IMR-90 (cell line): ENCODE results near the gene OR4C5. TPM values are rescaled to one million over a fixed set of nuclear protein-coding genes. Genes with fewer than 3 reads are reported as not detected.
"Not testable (repeated sequence)": the region's sequence is repeated elsewhere in the genome, so short reads cannot be mapped to it uniquely, and the experiment has no call there.

ENCODE experiments used
- ATAC-seq: fragments of 200-7000 bp; cut with Tn5 transposase; 2 replicates; pipeline ENCODE4 v1.9.1; 2020; ENCODE audit warnings: low read depth, mild to moderate bottlenecking, moderate library complexity
- BruUV-seq: library from RNA; stranded (reverse); fragments of 400-500 nt; replicated peaks from 2 replicates; lab custom pipeline; 2021; lab: Mats Ljungman, UMichigan
- CTCF ChIA-PET: fragments of 300-600 bp; formaldehyde crosslinking; extraction: SDS; loops from one replicate; lab custom pipeline; 2021; ENCODE audit warnings: antibody characterized with exemption; lab: Yijun Ruan, JAX
- POLR2A ChIA-PET: fragments of 300-600 bp; sonication (Branson Sonifier 250); formaldehyde crosslinking; loops from one replicate; lab custom pipeline; 2022; ENCODE audit warnings: antibody characterized with exemption; ENCODE audit not compliant: unreplicated experiment; lab: Charles Lee
- DNase-seq: peaks from one replicate; pipeline ENCODE4 v3.0.0; 2013
- H2AFZ ChIP-seq: replicated peaks from 2 replicates; pipeline ENCODE3; 2013; ENCODE audit warnings: low read length, mild to moderate bottlenecking; ENCODE audit not compliant: poor library complexity
- H2AK5ac ChIP-seq: 2 replicates; pipeline ENCODE4 v1.6.1; 2013; ENCODE audit warnings: low read depth, low read length, inconsistent platforms
- H2AK9ac ChIP-seq: replicated peaks from 2 replicates; pipeline ENCODE3; 2013; ENCODE audit warnings: mild to moderate bottlenecking, low read depth, low read length, moderate library complexity; ENCODE audit not compliant: poor library complexity
- H2BK120ac ChIP-seq: 2 replicates; pipeline ENCODE4 v1.6.1; 2013; ENCODE audit warnings: low read depth, low read length, inconsistent platforms
- H2BK15ac ChIP-seq: 3 replicates; pipeline ENCODE4 v1.6.1; 2013; ENCODE audit warnings: low read depth, low read length, inconsistent platforms
- H2BK20ac ChIP-seq: 2 replicates; pipeline ENCODE4 v1.6.1; 2013; ENCODE audit warnings: low read depth, mild to moderate bottlenecking, inconsistent platforms, low read length, moderate library complexity
- H2BK5ac ChIP-seq: 2 replicates; pipeline ENCODE4 v1.6.1; 2013; ENCODE audit warnings: mild to moderate bottlenecking, low read depth, low read length, inconsistent platforms; ENCODE audit not compliant: poor library complexity, severe bottlenecking
- H3K14ac ChIP-seq: replicated peaks from 2 replicates; pipeline ENCODE4 v1.6.1; 2013; ENCODE audit warnings: low read depth, low read length, inconsistent platforms
- H3K18ac ChIP-seq: 2 replicates; pipeline ENCODE4 v1.6.1; 2013; ENCODE audit warnings: low read depth, low read length, control low read depth
- H3K23ac ChIP-seq: 2 replicates; pipeline ENCODE4 v1.6.1; 2013; ENCODE audit warnings: low read depth, low read length, inconsistent platforms
- H3K27ac ChIP-seq: 2 replicates; pipeline ENCODE4 v1.5.1; 2013; ENCODE audit warnings: mild to moderate bottlenecking, control low read depth, low read length; ENCODE audit not compliant: insufficient read depth
- H3K27me3 ChIP-seq: 2 replicates; pipeline ENCODE4 v1.6.1; 2013; ENCODE audit warnings: low read length; ENCODE audit not compliant: control insufficient read depth, insufficient read depth
- H3K36me3 ChIP-seq: 2 replicates; pipeline ENCODE4 v1.6.1; 2013; ENCODE audit warnings: low read length, mixed read lengths; ENCODE audit not compliant: control insufficient read depth, insufficient read depth
- H3K4ac ChIP-seq: 2 replicates; pipeline ENCODE4 v1.6.1; 2013; ENCODE audit warnings: low read depth, low read length, inconsistent platforms
- H3K4me1 ChIP-seq: 2 replicates; pipeline ENCODE4 v1.6.1; 2013; ENCODE audit warnings: low read length, mixed read lengths; ENCODE audit not compliant: control insufficient read depth, insufficient read depth
- H3K4me2 ChIP-seq: 2 replicates; pipeline ENCODE4 v1.6.1; 2013; ENCODE audit warnings: low read depth, mild to moderate bottlenecking, control low read depth, low read length, moderate library complexity
- H3K4me3 ChIP-seq: 2 replicates; pipeline ENCODE4 v1.5.1; 2013; ENCODE audit warnings: low read depth, mild to moderate bottlenecking, control low read depth, low read length, moderate library complexity; ENCODE audit not compliant: insufficient read depth
- H3K56ac ChIP-seq: 2 replicates; pipeline ENCODE4 v1.6.1; 2013; ENCODE audit warnings: low read length, inconsistent platforms; ENCODE audit not compliant: insufficient read depth; ENCODE audit errors: extremely low read depth
- H3K79me1 ChIP-seq, 2 experiments: 2 replicates each; pipeline ENCODE4 v1.6.1; 2013; ENCODE audit warnings: low read length in 2 of 2, inconsistent platforms in 1 of 2, low read depth in 1 of 2
- H3K9ac ChIP-seq: 2 replicates; pipeline ENCODE4 v1.6.1; 2013; ENCODE audit warnings: low read depth, low read length, control low read depth
- H3K9me1 ChIP-seq: 2 replicates; pipeline ENCODE4 v1.6.1; 2013; ENCODE audit warnings: low read length, inconsistent platforms; ENCODE audit not compliant: insufficient read depth
- H3K9me3 ChIP-seq: 2 replicates; pipeline ENCODE4 v1.6.1; 2013; ENCODE audit warnings: low read length; ENCODE audit not compliant: control insufficient read depth, insufficient read depth
- H4K20me1 ChIP-seq: 2 replicates; pipeline ENCODE4 v1.6.1; 2013; ENCODE audit warnings: low read length, inconsistent platforms; ENCODE audit not compliant: insufficient read depth
- H4K5ac ChIP-seq: 2 replicates; pipeline ENCODE4 v1.6.1; 2013; ENCODE audit warnings: mild to moderate bottlenecking, low read depth, low read length, control low read depth
- H4K8ac ChIP-seq, 2 experiments: 2 replicates each; pipeline ENCODE4 v1.6.1; 2013; ENCODE audit warnings: low read depth in 2 of 2, low read length in 2 of 2, control low read depth in 1 of 2, inconsistent platforms in 1 of 2
- H4K91ac ChIP-seq: 2 replicates; pipeline ENCODE4 v1.6.1; 2013; ENCODE audit warnings: low read depth, low read length, inconsistent platforms; ENCODE audit not compliant: insufficient read depth
- MAFK ChIP-seq: IDR thresholded peaks from 2 replicates; pipeline ENCODE4 v1.6.1; 2012; ENCODE audit warnings: low read depth, low read length, improper control_type of control experiment
- RCOR1 ChIP-seq: IDR thresholded peaks from 2 replicates; pipeline ENCODE4 v1.6.1; 2012; ENCODE audit warnings: mild to moderate bottlenecking, low read length, improper control_type of control experiment; ENCODE audit not compliant: insufficient replicate concordance
- WGBS, 2 experiments: methylation state at CpG; one replicate each; pipeline versions ENCODE4 v1.1.5 to v1.1.7; 2013; ENCODE audit warnings: missing lambda C conversion rate in 2 of 2; ENCODE audit not compliant: insufficient read length in 1 of 2; ENCODE audit errors: extremely low coverage in 2 of 2; 5-methylcytosine and 5-hydroxymethylcytosine counted together
- dilution Hi-C: fragments of 300-500 bp; cut with HindIII; formaldehyde crosslinking; loops from one replicate; pipeline ENCODE4 v1.14.3; 2018; ENCODE audit warnings: low sequenced_read_pairs; ENCODE audit not compliant: unreplicated experiment
- in situ Hi-C: fragments of 300-500 bp; cut with MboI; formaldehyde crosslinking; loops from 3 replicates; pipeline ENCODE4 v1.14.3; 2019; ENCODE audit warnings: low sequenced_read_pairs, inconsistent platforms, mixed read lengths
- intact Hi-C: fragments of 100-400 bp; cut with micrococcal nuclease; formaldehyde crosslinking; loops from 2 replicates; pipeline ENCODE4 v1.10.0; 2022
- polyA plus RNA-seq, 3 experiments: library from polyadenylated mRNA; depleted of rRNA; stranded (reverse); fragments of >200 nt; gene quantifications; 2 replicates each; pipeline ENCODE4 v1.2.3, GENCODE V29; 2012; ENCODE audit warnings: low replicate concordance in 1 of 3
- total RNA-seq: library from RNA; depleted of rRNA; stranded (reverse); fragments of >200 nt; gene quantifications from 2 replicates; pipeline ENCODE4 v1.2.3, GENCODE V29; 2012

The OR4C5 gene
- total and polyA plus RNA-seq, 2 of the 4 experiments (the other 2 are of a cell fraction), result not detected

DNA sequence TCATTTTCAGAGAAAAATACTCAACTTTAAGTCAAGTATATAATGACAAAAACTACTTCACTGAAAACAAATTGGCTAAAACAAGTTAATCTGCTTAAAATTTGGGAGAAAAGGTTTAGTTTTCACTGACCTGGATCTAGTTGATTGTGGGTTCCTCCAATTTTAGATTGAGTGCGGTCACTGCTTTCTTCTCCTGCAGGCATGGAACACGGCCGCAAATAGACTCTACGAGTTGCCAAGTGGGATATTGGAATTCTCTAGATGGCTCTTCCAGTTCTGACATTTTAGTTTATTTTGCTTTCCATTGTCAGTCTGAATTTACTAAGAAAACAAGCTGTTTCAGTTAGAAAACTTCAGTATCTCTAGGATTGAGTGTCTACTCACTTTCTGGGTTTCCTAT is 12.3 kb downstream of the OR4C5 start:
- no peak overlapping the region for H3K4ac ChIP-seq
- no peak overlapping the region for H3K56ac ChIP-seq
- DNase-seq (no peak), ATAC-seq (no peak)
- H3K79me1 ChIP-seq, result no peaks in the 10 kb centered on the region
- H4K5ac ChIP-seq, result no peak overlapping the region
- no peak overlapping the region for H3K27ac ChIP-seq
- no peak overlapping the region for H2BK20ac ChIP-seq
- POLR2A ChIA-PET, result no interaction called here
- H3K4me1 ChIP-seq, result no peaks in the 10 kb centered on the region
- H3K4me2 ChIP-seq, result no peak overlapping the region
- no peaks in the 10 kb centered on the region for H4K20me1 ChIP-seq
- H2AK9ac ChIP-seq, result no peak overlapping the region
- no peak overlapping the region for H2AFZ ChIP-seq
- H3K36me3 ChIP-seq, result no peaks in the 10 kb centered on the region
- H2BK5ac ChIP-seq, result no peak overlapping the region
- no CpG with 5 or more reads among the region's 4 CpGs for WGBS, 2 experiments
- CTCF ChIA-PET, result no interaction called here
- no peak overlapping the region for H4K8ac ChIP-seq
- H3K9me1 ChIP-seq, result no peaks in the 10 kb centered on the region
- dilution Hi-C loops, result no loop called here
- in situ Hi-C loops, result no loop called here
- no peak overlapping the region for H3K9ac ChIP-seq
- TF ChIP-seq RCOR1 (no peak), MAFK (no peak)
- H2AK5ac ChIP-seq, result no peak overlapping the region
- intact Hi-C loops, result no loop called here
- H3K4me3 ChIP-seq, result no peak overlapping the region
- no peak overlapping the region for H3K18ac ChIP-seq
- H3K9me3 ChIP-seq, result peaks cover 8% of the 10 kb centered on the region; the same call in 1 of the 2 replicates
- no peak overlapping the region for H3K23ac ChIP-seq
- no peaks in the 10 kb centered on the region for H3K27me3 ChIP-seq
- H4K91ac ChIP-seq, result no peak overlapping the region
- no peak overlapping the region for H2BK15ac ChIP-seq
- H3K14ac ChIP-seq, result no peak overlapping the region
- no TSS peak for BruUV-seq
- no peak overlapping the region for H2BK120ac ChIP-seq

DNA sequence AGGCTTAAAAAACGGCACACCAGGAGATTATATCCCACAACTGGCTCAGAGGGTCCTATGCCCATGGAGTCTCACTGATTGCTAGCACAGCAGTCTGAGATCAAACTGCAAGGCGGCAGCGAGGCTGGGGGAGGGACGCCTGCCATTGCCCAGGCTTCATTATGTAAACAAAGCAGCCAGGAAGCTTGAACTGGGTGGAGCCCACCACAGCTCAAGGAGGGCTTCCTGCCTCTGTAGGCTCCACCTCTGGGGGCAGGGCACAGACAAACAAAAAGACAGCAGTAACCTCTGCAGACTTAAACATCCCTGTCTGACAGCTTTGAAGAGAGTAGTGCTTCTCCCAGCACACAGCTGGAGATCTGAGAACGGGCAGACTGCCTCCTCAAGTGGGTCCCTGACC is 20.0 kb downstream of the OR4C5 start:
- H3K79me1 ChIP-seq, H4K8ac ChIP-seq, POLR2A ChIA-PET, H3K4ac ChIP-seq, H4K91ac ChIP-seq, H3K4me3 ChIP-seq, H3K9me3 ChIP-seq, in situ Hi-C loops, H3K23ac ChIP-seq, H2AK9ac ChIP-seq, H2BK20ac ChIP-seq, H2AK5ac ChIP-seq, H2BK120ac ChIP-seq, H4K5ac ChIP-seq, H2AFZ ChIP-seq, H2BK15ac ChIP-seq, H3K18ac ChIP-seq, H3K9me1 ChIP-seq, H3K36me3 ChIP-seq, H3K4me1 ChIP-seq, H3K9ac ChIP-seq, BruUV-seq, H3K14ac ChIP-seq, ATAC-seq, intact Hi-C loops, H3K27me3 ChIP-seq, H4K20me1 ChIP-seq, H2BK5ac ChIP-seq, H3K27ac ChIP-seq, dilution Hi-C loops, H3K4me2 ChIP-seq, H3K56ac ChIP-seq, CTCF ChIA-PET, DNase-seq: not testable (repeated sequence)
- WGBS, 2 experiments, result 50% methylated on average over 2 of the region's 5 CpGs; no CpG with 5 or more reads in 1 of the 2 experiments
